H9 (cell line): ENCODE measurements around the gene ECD. TPM values are rescaled to one million over a fixed set of nuclear protein-coding genes. Genes with fewer than 3 reads are reported as not detected.

Experiments used
- DNase-seq: peaks from one replicate; pipeline ENCODE4 v3.0.0-alpha.2; 2017
- H2AFZ ChIP-seq: one replicate; pipeline ENCODE4 v1.6.1; 2013; ENCODE audit warnings: mild to moderate bottlenecking, low read length, control low read depth, moderate library complexity
- H2AK5ac ChIP-seq: 2 replicates; pipeline ENCODE4 v1.6.1; 2013; ENCODE audit warnings: low read length, control low read depth, mixed read lengths; ENCODE audit not compliant: insufficient read length
- H2BK120ac ChIP-seq: one replicate; pipeline ENCODE4 v1.6.1; 2013; ENCODE audit warnings: low read depth, mild to moderate bottlenecking, low read length, control low read depth, inconsistent platforms; ENCODE audit not compliant: poor library complexity, severe bottlenecking
- H2BK12ac ChIP-seq: 2 replicates; pipeline ENCODE4 v1.6.1; 2013; ENCODE audit warnings: low read length, control low read depth, mixed read lengths, low read depth; ENCODE audit not compliant: insufficient read length
- H2BK15ac ChIP-seq: 2 replicates; pipeline ENCODE4 v1.6.1; 2013; ENCODE audit warnings: low read depth, low read length, control low read depth
- H2BK20ac ChIP-seq: one replicate; pipeline ENCODE4 v1.6.1; 2013; ENCODE audit warnings: low read depth, mild to moderate bottlenecking, low read length, control low read depth, inconsistent platforms; ENCODE audit not compliant: poor library complexity, severe bottlenecking
- H2BK5ac ChIP-seq: 2 replicates; pipeline ENCODE4 v1.6.1; 2013; ENCODE audit warnings: low read length, control low read depth, mixed read lengths; ENCODE audit not compliant: insufficient read length
- H3K14ac ChIP-seq: 2 replicates; pipeline ENCODE4 v1.6.1; 2013; ENCODE audit warnings: low read length, control low read depth; ENCODE audit not compliant: insufficient read depth
- H3K18ac ChIP-seq: 2 replicates; pipeline ENCODE4 v1.6.1; 2013; ENCODE audit warnings: low read depth, mild to moderate bottlenecking, mixed read lengths, low read length, control low read depth; ENCODE audit not compliant: insufficient read length
- H3K23ac ChIP-seq: 2 replicates; pipeline ENCODE4 v1.6.1; 2013; ENCODE audit warnings: low read length, control low read depth, mixed read lengths, low read depth; ENCODE audit not compliant: insufficient read length
- H3K23me2 ChIP-seq: 2 replicates; pipeline ENCODE4 v1.6.1; 2013; ENCODE audit warnings: low read depth, mild to moderate bottlenecking, mixed read lengths, low read length, control low read depth; ENCODE audit not compliant: insufficient read length, poor library complexity, severe bottlenecking
- H3K27ac ChIP-seq: 2 replicates; pipeline ENCODE4 v1.5.1; 2013; ENCODE audit warnings: low read length, control low read depth, mixed read lengths, low read depth; ENCODE audit not compliant: insufficient read length
- H3K27me3 ChIP-seq: 2 replicates; pipeline ENCODE4 v1.6.1; 2013; ENCODE audit warnings: low read length, control low read depth, inconsistent platforms; ENCODE audit not compliant: insufficient read depth
- H3K4ac ChIP-seq: 2 replicates; pipeline ENCODE4 v1.6.1; 2013; ENCODE audit warnings: low read depth, mild to moderate bottlenecking, control low read depth, inconsistent platforms, low read length, moderate library complexity
- H3K4me1 ChIP-seq: 2 replicates; pipeline ENCODE4 v1.6.1; 2013; ENCODE audit warnings: low read length, control low read depth, inconsistent platforms; ENCODE audit not compliant: insufficient read depth
- H3K4me2 ChIP-seq: 2 replicates; pipeline ENCODE4 v1.6.1; 2013; ENCODE audit warnings: low read length, control low read depth, mixed read lengths; ENCODE audit not compliant: insufficient read length, insufficient read depth
- H3K56ac ChIP-seq: 2 replicates; pipeline ENCODE4 v1.6.1; 2013; ENCODE audit warnings: low read depth, mild to moderate bottlenecking, mixed read lengths, low read length, control low read depth; ENCODE audit not compliant: insufficient read length
- H3K79me1 ChIP-seq: 2 replicates; pipeline ENCODE4 v1.6.1; 2013; ENCODE audit warnings: low read depth, mild to moderate bottlenecking, moderate library complexity, low read length, control low read depth, inconsistent platforms; ENCODE audit not compliant: insufficient read depth, poor library complexity, severe bottlenecking
- H3K79me2 ChIP-seq: 2 replicates; pipeline ENCODE4 v1.6.1; 2013; ENCODE audit warnings: low read length, control low read depth, inconsistent platforms; ENCODE audit not compliant: insufficient read depth
- H3K9ac ChIP-seq: 2 replicates; pipeline ENCODE4 v1.6.1; 2013; ENCODE audit warnings: low read length, control low read depth, mixed read lengths; ENCODE audit not compliant: insufficient read length; ENCODE audit errors: extremely low read depth
- H3K9me3 ChIP-seq: one replicate; pipeline ENCODE4 v1.6.1; 2013; ENCODE audit warnings: low read depth, low read length, inconsistent platforms; ENCODE audit not compliant: control insufficient read depth
- H3T11ph ChIP-seq: one replicate; pipeline ENCODE4 v1.6.1; 2013; ENCODE audit warnings: mild to moderate bottlenecking, low read length, control low read depth, inconsistent platforms
- H4K20me1 ChIP-seq: one replicate; pipeline ENCODE4 v1.6.1; 2013; ENCODE audit not compliant: control insufficient read depth, insufficient read length, insufficient read depth
- H4K5ac ChIP-seq: 2 replicates; pipeline ENCODE4 v1.6.1; 2013; ENCODE audit warnings: low read depth, mild to moderate bottlenecking, mixed read lengths, low read length, control low read depth; ENCODE audit not compliant: insufficient read length
- H4K8ac ChIP-seq: replicated peaks from 2 replicates; pipeline ENCODE4 v1.6.1; 2013; ENCODE audit warnings: low read length, control low read depth, mixed read lengths, low read depth; ENCODE audit not compliant: insufficient read length
- H4K91ac ChIP-seq: 2 replicates; pipeline ENCODE4 v1.6.1; 2013; ENCODE audit warnings: low read depth, mild to moderate bottlenecking, moderate library complexity, mixed read lengths, low read length, control low read depth; ENCODE audit not compliant: insufficient read length
- H3K27ac Mint-ChIP-seq, 3 experiments: 2 replicates in 2 of 3; 3 replicates in 1 of 3; pipeline ENCODE4 v1.8.0; 2020 to 2021; ENCODE audit warnings: mixed read lengths in 3 of 3, mild to moderate bottlenecking in 1 of 3, moderate library complexity in 1 of 3
- H3K27me3 Mint-ChIP-seq: 2 replicates; pipeline ENCODE4 v1.8.0; 2021; ENCODE audit warnings: low read depth, mild to moderate bottlenecking, moderate library complexity, mixed read lengths
- H3K36me3 Mint-ChIP-seq, 3 experiments: 2 replicates in 2 of 3; 3 replicates in 1 of 3; pipeline ENCODE4 v1.8.0; 2020 to 2021; ENCODE audit warnings: low read depth in 3 of 3, mixed read lengths in 3 of 3; ENCODE audit not compliant: insufficient read depth in 1 of 3
- H3K4me1 Mint-ChIP-seq, 2 experiments: 2 replicates each; pipeline ENCODE4 v1.8.0; 2020; ENCODE audit warnings: mixed read lengths in 2 of 2
- H3K4me3 Mint-ChIP-seq, 2 experiments: 2 replicates in 1 of 2; 3 replicates in 1 of 2; pipeline ENCODE4 v1.8.0; 2020 to 2021; ENCODE audit warnings: mild to moderate bottlenecking in 2 of 2, mixed read lengths in 2 of 2, moderate library complexity in 1 of 2
- H3K9me3 Mint-ChIP-seq, 2 experiments: 2 replicates in 1 of 2; 3 replicates in 1 of 2; pipeline ENCODE4 v1.8.0; 2020; ENCODE audit warnings: mild to moderate bottlenecking in 2 of 2, mixed read lengths in 2 of 2, moderate library complexity in 1 of 2
- CTCF ChIP-seq: fragments of 200-600 bp; sonication (generic); conservative IDR thresholded peaks from 3 replicates; pipeline ENCODE4 v1.8.0; 2021; ENCODE audit warnings: antibody characterized with exemption, mild to moderate bottlenecking
- WGBS: extraction: QIAGEN DNeasy Blood & Tissue Kit; methylation state at CpG from one replicate; pipeline ENCODE4 v1.1.7; 2013; ENCODE audit warnings: missing lambda C conversion rate, low lambda C conversion rate, mixed read lengths; ENCODE audit not compliant: insufficient read length; ENCODE audit errors: extremely low coverage; 5-methylcytosine and 5-hydroxymethylcytosine counted together
- total RNA-seq: library from RNA; stranded (reverse); gene quantifications from 2 replicates; pipeline ENCODE4 v1.2.1, GENCODE V29; 2021

ECD gene
- total RNA-seq, 1 experiment from 2014 or later: 41.6 TPM

- Mint-ChIP-seq H3K4me3 (no peak overlapping the region), H3K4me1 (peaks cover 0 to 5% of the 10 kb centered on the region in 2 experiments; a peak in 1 of 4 replicates), H3K36me3 (no peaks in the 10 kb centered on the region), H3K27ac (no peak overlapping the region), H3K27me3 (no peaks in the 10 kb centered on the region), H3K9me3 (no peaks in the 10 kb centered on the region)
- Histone ChIP-seq H3K23ac (no peak overlapping the region), H3K27ac (no peak overlapping the region), H4K91ac (no peak overlapping the region), H3K4me1 (no peaks in the 10 kb centered on the region; the same call in 1 of the 2 replicates), H2BK5ac (no peak overlapping the region), H3T11ph (no peak overlapping the region), H3K79me2 (no peaks in the 10 kb centered on the region; the same call in 1 of the 2 replicates), H2BK120ac (no peak overlapping the region), H2BK20ac (no peak overlapping the region), H3K9me3 (no peaks in the 10 kb centered on the region), H3K56ac (no peak overlapping the region), H3K4ac (no peak overlapping the region), H3K27me3 (no peaks in the 10 kb centered on the region), H3K18ac (no peak overlapping the region), H4K5ac (no peak overlapping the region), H2BK12ac (no peak overlapping the region), H3K79me1 (peaks cover 4% of the 10 kb centered on the region), H3K14ac (no peak overlapping the region), H3K4me2 (no peak overlapping the region), H4K8ac (no peak overlapping the region), H2AK5ac (no peak overlapping the region), H4K20me1 (no peaks in the 10 kb centered on the region), H3K23me2 (no peaks in the 10 kb centered on the region), H2AFZ (no peak overlapping the region), H3K9ac (no peak overlapping the region), H2BK15ac (no peak overlapping the region)
- no CpG with 5 or more reads among the region's 5 CpGs for WGBS
- no peak for DNase-seq
- TF ChIP-seq CTCF: no peak
Measured at GRCh38 chr10:73084209-73084608, 83.6 kb downstream of the ECD start.

Other genes with a start within 250 kb of the ECD start
- not detected in 2 replicates for gene PLA2G12B, start 213.2 kb downstream of the ECD start, total RNA-seq
- gene P4HA1, start 71.1 kb downstream of the ECD start, total RNA-seq: 47.8 and 48.6 TPM in 2 replicates
- gene NUDT13, start 57.6 kb downstream of the ECD start, total RNA-seq: 1.5 and 1.6 TPM in 2 replicates
- 16.8 and 17.9 TPM in 2 replicates for gene FAM149B1, start 111 bp upstream of the ECD start, total RNA-seq
- gene DNAJC9, start 79.2 kb upstream of the ECD start, total RNA-seq: 45.7 and 47.7 TPM in 2 replicates
- 122 and 128 TPM in 2 replicates for gene MRPS16, start 84.6 kb upstream of the ECD start, total RNA-seq
- gene CFAP70, start 190.9 kb upstream of the ECD start, total RNA-seq: 0.24 and 0.26 TPM in 2 replicates
- 77.6 and 84.6 TPM in 2 replicates for gene ANXA7, start 246.1 kb upstream of the ECD start, total RNA-seq